Inferior parietal cortex (tissue), 1 donor: ENCODE data around the gene SLAMF9.

Source experiments
- DNase-seq: peaks from one replicate; pipeline ENCODE4 v3.0.0-alpha.2; 2016; ENCODE audit errors: extremely low spot score

The SLAMF9 gene

DNA sequence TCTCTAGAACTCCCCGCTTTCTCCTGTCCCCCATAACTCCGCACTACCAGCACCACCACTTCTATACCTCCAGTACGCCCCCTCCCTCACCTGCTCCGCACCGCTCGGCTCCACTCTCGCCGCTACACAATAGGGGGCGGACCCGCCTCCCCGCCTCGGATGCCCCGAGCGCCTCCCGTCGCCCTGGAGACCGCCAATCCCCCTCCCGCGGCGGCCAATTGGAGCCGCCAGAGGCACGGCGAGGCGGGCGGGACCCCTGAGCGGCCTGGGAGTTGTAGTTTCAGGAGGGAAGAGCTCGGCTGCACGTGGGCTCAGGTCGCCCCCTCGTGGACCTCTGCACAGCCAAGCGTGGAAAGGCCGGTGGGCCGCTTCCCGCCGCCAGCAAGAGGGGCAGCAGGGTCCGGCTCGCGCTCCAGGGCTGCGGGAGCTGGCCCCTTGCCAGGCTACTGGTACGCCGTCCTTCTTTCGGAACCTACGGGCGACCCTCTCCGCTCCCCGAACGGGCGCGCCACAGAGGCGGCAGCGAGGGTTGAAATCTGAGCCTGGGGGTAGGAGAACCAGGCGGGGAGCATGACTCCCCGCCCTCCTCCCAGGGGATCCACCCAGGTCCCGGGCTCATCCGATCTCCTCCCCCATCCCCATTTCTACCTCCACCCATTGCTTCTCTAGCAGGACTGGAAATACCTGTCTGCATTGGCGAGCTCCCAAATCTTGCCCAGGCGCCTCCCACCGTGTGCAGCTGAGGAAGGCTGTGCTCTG is 8.4 kb downstream of the SLAMF9 start, which contains the start of gene IGSF9:
IGSF9 (minus strand) TSS at position 131 of the 759 bp plus-strand sequence. CDS start 2,159 bp downstream, outside the sequence.
- peak; percentile 57 for DNase-seq

DNA sequence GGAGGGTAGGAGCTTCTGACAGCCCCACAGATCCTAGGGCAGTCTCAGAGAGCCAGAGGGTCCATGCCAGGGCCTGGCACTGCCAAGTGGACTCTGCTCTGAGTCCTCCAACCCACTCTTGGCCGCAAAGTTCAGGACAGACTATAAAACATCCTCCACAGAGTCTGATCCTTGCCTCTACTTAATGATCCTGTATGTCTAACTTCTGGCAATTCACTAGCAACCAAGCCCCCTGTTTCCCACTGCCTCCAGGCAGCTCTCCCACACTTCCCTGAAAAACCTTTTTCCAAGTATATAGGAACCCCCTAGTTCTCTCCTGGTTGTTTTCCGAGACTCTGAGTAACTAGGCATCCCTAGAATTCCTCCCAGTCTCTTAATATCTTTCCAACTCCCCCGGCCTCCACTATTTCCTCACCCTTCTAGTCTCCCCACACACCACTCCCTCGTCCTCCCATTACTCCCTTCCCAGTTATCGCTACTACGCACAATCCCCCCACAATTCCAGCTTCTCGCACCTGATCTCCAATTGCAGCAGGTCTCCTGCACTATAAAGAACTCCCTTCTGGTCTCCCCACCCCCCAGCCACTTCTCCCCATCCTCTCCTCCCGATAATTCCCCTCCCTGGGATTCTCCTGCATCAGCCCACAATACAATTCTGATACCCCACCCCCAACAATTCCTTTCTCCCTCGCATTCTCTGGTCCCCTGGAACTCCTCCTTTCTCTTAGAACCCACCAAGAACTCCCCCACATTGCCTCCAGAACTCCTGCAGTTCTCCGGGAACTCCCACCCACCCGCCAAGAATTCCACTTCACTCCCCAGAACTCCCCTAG is 9.2 kb downstream of the SLAMF9 start:
- DNase-seq = no peak

DNA sequence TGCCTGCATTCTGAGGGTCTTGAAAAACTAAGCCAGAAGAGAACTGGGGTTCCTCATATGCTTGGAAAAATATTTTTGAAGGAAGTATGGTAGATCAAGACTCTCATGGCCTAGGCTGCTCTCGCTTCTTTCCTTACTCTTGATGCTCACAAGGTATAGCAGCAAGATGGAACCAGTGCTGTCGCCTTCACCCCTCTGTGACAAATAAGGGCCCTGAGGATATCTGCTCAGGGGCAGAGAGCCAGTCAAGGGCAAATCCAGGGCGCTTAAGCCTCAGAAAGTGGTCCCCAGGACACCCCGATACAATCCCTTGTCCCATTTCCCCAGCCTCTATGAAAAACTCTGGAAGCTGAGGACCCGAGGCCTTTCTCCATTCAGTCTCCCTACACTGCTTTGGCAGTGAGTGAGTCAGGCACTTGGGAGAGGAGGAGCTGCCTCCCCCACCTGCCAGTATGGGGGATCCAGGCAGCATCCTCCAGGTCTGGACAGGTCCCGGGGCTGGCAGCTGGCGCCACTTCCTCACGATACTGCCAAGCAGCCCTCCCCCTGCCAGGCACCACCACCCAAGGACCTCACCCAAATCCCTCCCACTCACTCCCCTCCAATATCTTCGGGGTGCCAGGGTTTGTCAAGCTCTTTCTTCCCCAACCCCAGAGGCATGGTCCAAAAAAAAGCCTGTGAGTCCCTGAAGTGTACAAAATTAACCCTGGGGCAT is 10.0 kb downstream of the SLAMF9 start:
- DNase-seq = no peak

DNA sequence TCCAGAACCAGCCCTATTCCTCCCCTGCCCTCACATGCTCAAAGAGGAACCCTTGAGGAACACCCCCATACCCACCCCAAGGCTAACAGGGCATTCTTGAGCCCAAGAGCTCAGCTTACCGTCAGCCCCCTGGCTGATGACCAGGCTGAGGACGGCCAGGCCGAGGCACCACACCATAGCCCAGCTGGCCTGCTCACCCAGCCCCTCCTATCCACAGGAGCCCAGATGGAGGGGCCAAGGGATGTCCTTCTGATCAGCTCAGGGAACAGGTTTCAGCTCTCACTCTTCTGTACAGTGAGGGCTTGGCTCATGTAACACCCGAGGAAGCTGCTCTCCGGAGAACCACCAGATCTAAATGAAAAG is 10.8 kb downstream of the SLAMF9 start:
- no peak for DNase-seq

DNA sequence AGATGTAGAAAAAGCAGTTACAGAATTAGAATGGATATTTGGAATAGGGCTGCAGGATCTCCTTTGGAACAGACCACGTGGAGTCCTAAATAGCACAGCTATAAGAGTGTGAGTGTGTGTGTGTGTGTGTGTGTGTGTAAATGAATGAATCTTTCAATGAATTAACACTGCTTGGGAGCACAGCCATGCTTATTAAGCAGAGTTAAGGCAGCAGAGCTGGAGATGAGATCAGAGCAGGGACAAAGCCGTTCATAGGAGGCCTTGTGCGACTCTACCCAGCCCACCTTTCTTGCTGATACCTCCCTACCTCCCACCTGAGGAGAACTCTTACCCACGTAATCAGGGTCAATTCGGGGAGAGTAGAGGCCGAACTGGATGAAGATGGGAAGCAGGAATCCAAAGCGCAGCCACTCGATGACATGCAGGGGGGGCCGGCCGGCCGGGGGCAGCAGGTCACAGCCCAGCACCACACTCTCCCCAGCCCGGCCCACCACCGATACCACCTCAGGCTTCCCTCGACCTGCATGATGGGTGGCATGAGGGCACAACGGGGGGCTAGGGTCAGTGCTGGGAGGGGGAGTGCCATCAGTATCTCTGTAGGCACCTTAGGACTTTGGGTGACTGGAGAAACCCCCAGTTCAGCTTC is 11.3 kb downstream of the SLAMF9 start:
- DNase-seq = no peak

DNA sequence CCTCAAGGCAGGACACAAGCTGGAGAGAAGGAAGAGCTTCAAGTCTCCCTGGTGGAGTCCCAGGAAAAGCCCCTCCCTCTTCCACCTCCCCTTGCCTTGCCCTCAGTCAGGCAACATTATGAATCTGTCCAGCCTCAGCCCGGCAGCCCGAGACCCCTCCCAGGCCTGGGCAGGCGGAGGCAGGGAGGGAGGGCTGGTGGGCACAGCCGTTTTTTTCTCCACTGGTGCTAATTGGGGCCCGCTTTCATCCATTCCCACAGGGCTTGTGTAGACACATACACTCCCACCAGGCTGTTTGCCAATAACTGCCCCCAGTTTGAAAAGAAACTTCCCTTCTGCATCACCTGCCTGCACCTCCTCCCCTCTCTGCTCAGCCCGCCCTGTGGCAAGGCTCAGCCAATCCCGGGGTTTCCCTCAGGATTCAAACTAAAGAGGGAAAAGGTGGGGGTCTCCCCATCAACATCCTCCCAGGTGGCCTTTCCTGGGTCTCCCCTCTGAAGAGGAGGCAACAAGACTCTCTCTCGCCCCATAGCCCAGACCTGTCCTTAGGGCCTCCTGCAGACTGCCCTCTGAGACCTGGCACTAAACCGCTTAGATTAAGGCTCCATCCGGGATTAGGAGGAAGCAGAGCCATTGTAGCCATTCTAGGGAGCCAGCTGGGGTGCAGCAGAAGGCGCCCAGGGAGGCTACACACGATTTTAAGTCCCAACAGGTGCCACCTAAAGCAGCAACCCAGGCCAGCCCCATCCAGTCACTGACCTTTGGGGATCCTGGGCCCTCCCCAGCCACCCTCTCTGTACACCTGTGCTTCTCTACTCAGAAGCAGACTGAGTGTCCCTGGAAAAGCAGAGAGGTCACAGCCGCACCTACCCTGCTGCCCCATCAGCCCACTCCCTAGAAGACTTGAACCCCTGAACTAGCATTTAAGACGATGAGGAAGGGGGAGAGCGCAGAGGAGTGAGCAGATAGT is 12.2 kb downstream of the SLAMF9 start:
- no peak for DNase-seq

DNA sequence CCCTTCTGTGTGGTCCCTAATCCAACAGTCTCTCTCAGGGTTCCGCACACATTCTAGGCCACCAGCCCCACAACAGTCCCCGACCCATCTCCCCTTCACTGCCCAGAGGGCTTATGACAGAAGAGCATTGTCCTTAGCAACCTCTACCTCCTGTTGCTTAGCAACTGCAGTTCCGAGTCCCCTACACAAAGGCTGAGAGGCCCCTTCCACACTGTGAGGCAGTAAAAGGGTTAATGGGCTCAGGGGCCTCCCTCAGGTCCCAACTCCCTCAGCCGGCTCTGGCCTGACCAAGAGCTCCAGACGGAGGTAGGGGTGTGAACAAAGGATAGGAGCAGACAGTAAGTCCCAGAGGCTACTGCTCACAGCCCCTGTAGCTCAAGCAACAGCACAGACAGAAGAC is 12.9 kb downstream of the SLAMF9 start:
- no peak for DNase-seq

DNA sequence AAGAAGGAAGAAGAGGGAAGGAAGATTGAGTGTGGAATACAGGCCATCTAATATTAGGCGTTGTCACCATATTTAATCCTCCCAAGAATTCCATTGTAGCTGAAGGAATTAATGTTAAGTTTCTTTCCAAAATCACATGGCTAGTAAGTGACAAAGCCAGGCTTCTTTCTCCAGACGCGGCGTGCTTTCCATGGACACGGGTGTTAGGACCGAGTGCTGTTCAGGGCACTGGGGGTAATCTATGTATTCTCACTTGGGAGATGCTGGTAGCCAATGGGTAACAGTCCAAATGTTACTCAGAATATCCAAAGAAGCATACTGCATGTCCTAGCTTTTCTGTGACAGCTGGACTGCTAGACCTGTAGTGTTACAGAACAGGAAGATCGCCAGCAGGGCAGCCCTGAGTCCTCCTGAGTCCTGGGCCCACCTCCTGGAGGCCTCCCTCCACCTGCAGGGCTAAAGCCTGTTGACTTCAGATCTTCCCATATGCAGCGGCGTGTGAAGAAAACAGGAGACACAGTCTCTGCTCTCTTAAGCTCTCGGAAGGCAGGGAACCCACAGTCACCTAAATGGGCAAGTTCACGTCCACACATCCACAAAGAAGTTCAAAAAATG is 13.9 kb downstream of the SLAMF9 start:
- no peak for DNase-seq

DNA sequence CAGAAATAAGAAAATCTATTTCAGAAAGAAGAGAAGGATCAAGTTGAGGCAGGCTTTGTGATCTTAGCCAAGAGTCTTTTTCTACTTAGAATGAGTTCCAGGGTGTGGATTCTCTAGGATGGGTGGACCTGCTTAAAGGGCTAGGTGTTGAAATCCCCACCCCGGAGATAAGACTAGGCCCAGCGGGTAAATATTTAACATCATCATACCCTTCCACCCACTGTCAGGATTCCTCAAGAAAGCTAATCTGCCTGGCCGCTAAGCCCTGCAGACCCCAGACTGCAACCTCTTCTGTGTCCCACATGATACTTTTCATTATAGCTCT is 14.4 kb downstream of the SLAMF9 start:
- no peak for DNase-seq

DNA sequence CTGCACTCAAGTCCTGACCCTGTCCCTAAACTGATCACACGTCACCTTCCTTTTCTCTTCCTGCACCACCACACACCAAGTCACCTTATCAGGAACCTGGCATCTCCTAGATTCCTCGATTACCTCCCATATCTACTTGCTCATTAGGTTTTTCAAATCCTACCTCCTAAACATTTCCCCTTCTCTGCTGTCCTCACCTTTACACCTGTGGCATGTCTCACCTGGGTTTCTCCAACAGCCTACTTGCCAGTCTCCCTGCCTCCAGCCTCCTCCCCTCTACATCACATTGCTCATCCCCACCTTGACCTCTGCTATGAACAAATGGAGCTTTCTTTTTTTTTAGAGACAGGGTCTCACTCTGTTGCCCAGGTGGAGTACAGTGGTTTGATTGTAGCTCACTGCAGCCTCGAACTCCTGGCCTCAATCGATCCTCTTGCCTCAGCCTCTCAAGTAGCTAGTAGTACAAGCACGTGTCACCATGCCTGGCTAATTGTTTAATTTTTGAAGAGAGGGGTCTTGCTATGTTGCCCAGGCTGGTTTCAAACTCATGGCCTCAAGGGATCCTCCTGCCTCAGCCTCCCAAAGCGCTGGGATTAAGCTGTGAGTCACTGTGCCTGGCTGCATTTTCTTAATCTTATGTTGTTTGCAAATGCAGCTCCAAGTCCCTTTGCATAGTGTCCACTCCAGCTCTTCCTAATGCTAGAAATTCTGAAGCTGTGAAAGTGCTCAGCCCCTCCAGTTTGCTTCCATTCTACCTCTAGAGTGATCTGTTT is 14.9 kb downstream of the SLAMF9 start:
- no peak for DNase-seq

DNA sequence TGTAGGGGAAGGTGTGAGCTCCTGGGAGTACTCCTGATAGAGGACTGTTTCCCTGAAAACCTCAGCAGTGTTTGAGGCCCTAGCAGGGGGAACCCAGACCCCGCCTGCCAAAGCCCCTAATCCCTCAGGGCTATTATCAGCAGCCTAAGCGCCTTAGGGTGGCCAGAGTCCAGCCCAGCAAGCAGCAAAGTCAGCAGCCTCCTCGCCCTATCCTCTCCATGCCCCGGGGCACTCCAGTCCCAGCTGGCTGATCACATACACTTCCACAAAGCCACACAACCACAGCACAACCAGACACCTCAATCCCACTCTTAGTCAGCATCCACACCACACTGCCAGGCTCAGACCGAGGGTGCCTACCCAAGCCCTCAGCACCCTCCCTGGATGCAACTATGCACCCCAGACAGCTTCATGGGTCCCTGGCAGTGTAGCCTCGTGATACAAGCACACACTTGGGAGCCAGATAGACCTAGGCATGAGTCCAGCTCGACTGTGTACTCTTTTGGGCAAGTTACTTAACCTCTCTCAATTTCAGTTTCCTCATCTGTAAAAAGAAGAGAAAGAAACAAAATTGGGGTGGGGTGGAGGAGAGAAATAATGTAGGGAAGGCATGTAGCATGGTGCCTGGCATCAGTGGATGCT is 15.7 kb downstream of the SLAMF9 start:
- no peak for DNase-seq

DNA sequence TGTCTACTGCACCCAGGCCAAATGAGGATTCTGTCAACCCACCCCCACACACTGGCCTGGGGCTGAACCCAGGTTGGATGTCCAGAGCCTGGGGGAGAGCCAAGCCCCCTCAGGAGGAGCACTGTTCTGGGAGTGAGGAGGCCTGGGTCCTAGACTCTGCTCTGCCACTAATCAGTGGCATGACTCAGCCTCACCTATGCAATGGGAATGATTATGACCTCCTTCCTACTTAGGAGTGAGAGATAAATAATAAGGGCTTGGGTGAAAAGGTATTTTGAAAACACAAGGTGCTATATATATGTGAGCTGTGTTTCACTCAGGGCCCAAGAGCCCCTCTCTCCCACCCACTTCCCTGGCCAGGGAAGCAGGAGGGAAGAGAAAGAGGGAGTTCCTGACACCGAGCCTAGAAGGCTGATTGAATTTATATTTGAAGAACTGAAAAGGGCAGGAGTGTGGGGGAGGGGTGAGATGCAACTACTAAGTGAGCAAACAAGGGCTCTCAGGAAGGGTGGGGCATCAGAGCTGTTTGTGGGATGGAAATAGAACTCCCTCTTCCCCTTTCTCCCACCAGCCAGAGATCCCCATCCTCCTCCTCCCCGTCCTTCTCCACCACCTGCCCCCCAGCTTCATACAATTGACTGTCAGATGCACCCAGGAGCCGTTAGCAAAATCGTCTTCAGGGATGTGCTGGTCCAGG is 16.8 kb downstream of the SLAMF9 start:
- DNase-seq = no peak

DNA sequence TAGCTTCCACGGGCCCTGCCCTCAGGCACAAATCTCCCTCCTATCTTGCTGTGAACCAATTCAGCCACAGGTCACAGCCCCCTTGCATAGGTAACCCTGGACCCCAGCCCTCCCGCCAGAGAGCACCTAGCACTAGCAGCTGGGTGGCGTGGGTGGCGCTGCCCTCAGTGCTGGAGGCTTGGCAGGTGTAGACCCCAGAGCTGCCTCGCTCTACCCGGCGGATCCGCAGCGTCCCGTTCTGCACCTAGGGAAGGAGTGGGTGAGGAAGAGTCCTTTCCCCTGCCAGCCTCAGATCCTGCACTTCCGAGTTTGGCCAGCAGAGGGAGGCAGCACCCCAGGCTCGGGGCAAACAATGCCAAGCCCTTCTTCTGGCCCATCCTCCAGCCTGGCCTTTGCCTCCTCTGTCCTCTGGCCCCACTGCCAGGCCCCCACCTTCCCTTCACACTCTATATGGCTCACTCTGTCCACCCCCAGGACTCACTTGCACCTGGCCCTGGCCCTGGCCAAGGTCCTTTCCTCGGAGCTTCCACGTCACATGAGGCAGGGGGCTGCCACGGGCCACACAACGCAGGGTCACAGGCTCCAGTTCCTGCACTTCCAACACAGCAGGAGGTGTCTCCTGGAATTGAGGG is 17.6 kb downstream of the SLAMF9 start:
- peak; percentile 36 for DNase-seq

DNA sequence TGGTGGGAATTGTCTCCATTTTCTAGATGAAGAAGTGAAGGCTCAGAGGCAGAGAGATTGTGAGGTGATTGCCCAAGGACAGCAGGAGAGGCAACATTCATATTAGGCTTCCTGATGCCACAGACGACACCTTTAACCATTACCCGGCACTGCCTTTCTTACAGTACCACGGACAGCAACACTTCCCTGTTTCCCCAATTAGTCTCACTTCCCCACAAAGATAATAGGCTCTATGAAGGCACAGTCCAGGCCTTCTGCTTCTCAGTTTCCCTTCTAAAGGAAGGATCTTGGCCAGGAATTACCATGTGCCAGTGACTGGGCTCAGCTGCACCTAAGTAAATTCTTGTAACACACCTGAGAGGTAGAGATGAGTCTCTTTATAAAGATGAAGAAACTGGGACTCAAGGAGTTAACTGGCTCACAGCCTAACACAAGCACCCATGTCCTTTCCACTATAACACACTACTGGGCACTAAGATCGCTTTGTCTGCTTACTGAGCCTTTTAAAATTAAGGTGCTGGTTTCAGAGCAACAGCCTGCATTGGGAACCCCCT is 18.2 kb downstream of the SLAMF9 start:
- no peak for DNase-seq

DNA sequence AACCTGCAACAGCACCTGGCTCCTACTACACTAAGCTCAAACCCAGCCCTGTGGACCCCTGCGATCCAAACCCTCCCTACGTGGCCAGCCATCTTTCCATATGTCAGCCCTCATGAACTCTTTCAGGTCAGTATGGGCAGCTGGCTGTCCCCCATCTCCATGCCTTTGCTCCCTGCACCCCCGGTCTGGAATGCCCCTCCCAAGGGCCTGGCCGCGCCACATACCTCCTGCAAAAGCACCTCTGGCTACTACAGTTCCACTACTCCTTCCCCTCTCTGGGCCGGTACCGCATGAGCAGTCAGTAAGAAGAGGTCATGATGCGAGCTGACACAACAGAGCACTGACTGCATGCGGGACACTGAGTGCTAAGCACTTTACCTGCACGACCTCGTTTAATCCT is 18.7 kb downstream of the SLAMF9 start:
- DNase-seq = no peak

DNA sequence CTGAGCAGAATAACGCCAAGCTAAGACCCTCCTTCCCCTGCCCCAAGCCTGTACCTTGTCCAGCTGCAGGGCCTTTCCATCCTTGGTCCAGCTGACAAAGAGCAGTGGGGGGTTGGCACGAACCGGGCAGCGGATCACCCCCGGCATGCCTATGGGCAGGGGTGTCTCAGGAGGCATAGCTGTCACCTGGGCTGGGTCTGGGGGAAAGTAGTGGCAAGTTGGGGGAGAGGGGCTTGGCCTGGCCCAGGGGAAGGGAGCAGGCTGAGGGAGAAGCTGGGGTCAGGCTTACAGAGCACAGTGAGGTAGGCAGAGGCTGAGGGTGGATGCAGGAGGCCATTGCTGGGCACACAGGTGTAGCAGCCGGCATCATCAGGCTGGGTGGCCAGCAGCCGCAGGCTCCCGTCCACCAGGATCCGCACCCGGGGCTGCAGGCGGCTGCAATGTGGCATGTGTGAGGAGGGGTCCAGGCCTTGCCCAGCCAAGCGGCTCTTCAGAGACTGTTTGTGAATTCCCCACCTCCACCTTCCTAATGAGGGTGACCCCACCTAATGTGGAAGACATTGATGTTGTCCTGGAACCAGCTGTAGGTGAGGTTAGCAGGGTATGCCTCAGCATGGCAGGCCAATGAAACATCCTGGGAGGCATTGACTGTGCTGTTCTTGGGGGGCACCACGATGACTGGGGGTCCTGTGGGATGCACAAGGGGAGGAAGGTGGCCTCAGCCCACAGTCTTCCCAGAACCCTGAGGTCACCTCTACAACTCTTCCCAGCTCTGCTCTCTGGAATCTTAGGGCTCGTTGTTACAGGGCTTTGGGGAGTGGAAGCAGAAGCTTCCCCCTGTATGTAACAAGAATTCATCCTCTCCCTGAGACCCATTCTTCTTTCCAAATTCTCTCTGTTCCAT is 19.6 kb downstream of the SLAMF9 start:
- DNase-seq = no peak

DNA sequence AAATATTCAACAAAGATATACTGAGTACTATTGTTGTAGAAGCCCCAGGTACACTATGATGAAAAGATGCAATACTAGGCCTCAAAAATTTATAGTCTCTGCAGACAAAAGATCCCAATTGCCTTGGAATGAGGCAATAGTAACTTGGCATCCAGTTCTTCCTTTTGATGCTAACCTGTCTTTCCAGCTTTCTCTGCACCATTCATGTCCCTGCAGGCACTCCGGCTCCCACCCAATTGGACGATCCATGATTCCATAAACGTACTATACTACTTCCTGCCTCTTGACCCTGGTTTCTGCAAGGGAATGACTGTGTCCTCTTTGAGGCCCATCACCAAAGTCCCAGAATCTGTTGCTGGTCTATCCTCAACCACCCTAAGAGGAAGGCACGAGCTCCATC is 20.7 kb downstream of the SLAMF9 start:
- DNase-seq = no peak
